Right lobe of liver (tissue), 4 donors: Measurements from ENCODE around the gene SSBP3.

Experiments
- POLR2A ChIP-seq: fragments of 450-650 bp; IDR thresholded peaks from one replicate; pipeline ENCODE4 v1.6.1; 2017; ENCODE audit warnings: antibody characterized with exemption, mild to moderate bottlenecking
- TF ChIP-seq, protein P1 (sequence below), 4 donors: fragments of 200-600 bp in 3 of 4; fragments of 450-650 bp in 1 of 4; IDR thresholded peaks; one replicate each; pipeline versions ENCODE4 v1.5.1 to v1.8.0; 2016 to 2022; ENCODE audit warnings: antibody characterized with exemption in 4 of 4, mild to moderate bottlenecking in 2 of 4
- donor health status: DM: no; HTN: no; CAD: no.
- donor health status: DM: no; HTN: no; CAD: no.
- donor health status: DM: no; HTN: yes; CAD: no.

DNA sequence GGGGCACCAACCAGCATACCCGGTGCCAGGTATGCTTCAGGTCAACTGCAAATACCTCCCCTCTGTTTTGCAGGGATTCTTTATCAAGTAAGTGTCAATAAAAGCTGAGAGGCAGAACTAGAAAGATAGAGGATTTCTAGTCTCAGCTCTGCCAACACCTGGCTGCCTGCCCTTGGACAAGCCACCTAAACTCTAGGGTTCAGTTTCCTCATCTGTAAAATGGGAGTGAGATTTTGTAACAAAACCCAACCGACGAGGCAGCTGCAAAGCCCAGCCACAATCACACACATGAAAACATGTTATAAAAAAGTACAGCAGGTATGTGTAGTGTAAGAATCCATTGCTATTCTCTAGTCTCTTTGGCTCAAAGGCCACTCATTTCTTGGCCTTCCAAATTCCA, 8.2 kb downstream of the SSBP3 start:
- TF ChIP-seq, protein P1, sequence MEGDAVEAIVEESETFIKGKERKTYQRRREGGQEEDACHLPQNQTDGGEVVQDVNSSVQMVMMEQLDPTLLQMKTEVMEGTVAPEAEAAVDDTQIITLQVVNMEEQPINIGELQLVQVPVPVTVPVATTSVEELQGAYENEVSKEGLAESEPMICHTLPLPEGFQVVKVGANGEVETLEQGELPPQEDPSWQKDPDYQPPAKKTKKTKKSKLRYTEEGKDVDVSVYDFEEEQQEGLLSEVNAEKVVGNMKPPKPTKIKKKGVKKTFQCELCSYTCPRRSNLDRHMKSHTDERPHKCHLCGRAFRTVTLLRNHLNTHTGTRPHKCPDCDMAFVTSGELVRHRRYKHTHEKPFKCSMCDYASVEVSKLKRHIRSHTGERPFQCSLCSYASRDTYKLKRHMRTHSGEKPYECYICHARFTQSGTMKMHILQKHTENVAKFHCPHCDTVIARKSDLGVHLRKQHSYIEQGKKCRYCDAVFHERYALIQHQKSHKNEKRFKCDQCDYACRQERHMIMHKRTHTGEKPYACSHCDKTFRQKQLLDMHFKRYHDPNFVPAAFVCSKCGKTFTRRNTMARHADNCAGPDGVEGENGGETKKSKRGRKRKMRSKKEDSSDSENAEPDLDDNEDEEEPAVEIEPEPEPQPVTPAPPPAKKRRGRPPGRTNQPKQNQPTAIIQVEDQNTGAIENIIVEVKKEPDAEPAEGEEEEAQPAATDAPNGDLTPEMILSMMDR (IDR thresholded peaks at IDR 0.05) = no peak
- no peak for TF ChIP-seq POLR2A
